SK-N-MC (cell line): ENCODE measurements around the gene DHRS4L2.

Experiments
- EZH2 ChIP-seq: fragments of 200-600 bp; sonication (generic); IDR thresholded peaks from one replicate; pipeline ENCODE4 v1.6.1; 2017; ENCODE audit warnings: antibody characterized with exemption
- FOXP2 ChIP-seq: optimal IDR thresholded peaks from 2 replicates; pipeline ENCODE3; 2011; ENCODE audit warnings: mild to moderate bottlenecking, moderate library complexity; ENCODE audit not compliant: insufficient read depth; ENCODE audit errors: extremely low read length, control extremely low read depth

DNA sequence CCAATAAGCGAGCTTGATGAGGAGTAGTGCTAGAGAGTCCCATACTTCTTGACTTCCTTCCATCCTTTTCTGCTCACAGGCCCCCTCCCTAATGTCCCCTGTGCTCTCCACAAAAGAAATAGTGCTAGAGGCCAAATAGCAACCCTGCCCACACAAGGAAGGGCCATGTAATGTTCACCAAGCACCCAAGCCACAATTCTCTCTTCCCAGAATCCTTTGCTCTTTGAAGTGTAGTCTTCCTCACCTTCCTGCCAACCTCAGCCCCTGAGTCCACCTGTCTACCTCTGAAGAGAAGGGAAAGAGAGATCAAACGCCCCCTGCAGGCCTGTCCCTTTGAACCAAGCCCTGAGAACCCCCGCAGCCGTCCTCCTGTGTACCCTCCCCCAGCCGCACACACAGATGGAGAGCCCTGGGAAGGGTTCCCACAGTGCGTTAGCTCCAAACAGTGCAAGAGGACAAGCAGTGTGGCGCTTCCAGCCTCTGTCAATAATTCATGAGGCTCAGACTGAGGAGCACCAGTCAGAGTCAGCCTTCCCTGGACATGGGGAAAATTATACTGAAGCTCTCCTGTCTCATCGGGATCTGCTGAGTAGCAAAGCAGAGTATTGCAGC is 37.0 kb upstream of the DHRS4L2 start:
- TF ChIP-seq EZH2 (no peak), FOXP2 (no peak)
